GM19099 (cell line): ENCODE measurements around the gene TPH2.

Experiments used
- POLR2A ChIP-seq: IDR thresholded peaks from 3 replicates; pipeline ENCODE4 v1.6.1; 2011; ENCODE audit warnings: low read depth; ENCODE audit not compliant: insufficient read length; ENCODE audit errors: extremely low read depth

Gene TPH2

GRCh38 chr12:72037006-72037795, 98.6 kb downstream of the TPH2 start:
- TF ChIP-seq POLR2A, result no peak

- no peak for TF ChIP-seq POLR2A
These were observed 103.2 kb downstream of the TPH2 start for GRCh38 chr12:72041811-72042210.

GRCh38 chr12:72053604-72054003, 115.0 kb downstream of the TPH2 start:
- no peak for TF ChIP-seq POLR2A

- no peak for TF ChIP-seq POLR2A
These were observed 115.9 kb downstream of the TPH2 start for GRCh38 chr12:72054511-72054910.

- no peak for TF ChIP-seq POLR2A
These were observed 118.8 kb downstream of the TPH2 start for GRCh38 chr12:72057330-72057914.

GRCh38 chr12:72063073-72063472, 124.4 kb downstream of the TPH2 start:
- no peak for TF ChIP-seq POLR2A

- no peak for TF ChIP-seq POLR2A
These were observed 132.4 kb downstream of the TPH2 start for GRCh38 chr12:72071030-72071429.

GRCh38 chr12:72072592-72073212, 134.1 kb downstream of the TPH2 start:
- TF ChIP-seq POLR2A, result no peak

- no peak for TF ChIP-seq POLR2A
These were observed 135.4 kb downstream of the TPH2 start for GRCh38 chr12:72074065-72074464.

- TF ChIP-seq POLR2A, result no peak
These were observed 136.3 kb downstream of the TPH2 start for GRCh38 chr12:72074956-72075355.

- TF ChIP-seq POLR2A, result no peak
These were observed 136.8 kb downstream of the TPH2 start for GRCh38 chr12:72075401-72075800.

- no peak for TF ChIP-seq POLR2A
These were observed 137.4 kb downstream of the TPH2 start for GRCh38 chr12:72075891-72076557.

GRCh38 chr12:72076558-72076915, 137.9 kb downstream of the TPH2 start:
- no peak for TF ChIP-seq POLR2A

- TF ChIP-seq POLR2A, result no peak
These were observed 138.6 kb downstream of the TPH2 start for GRCh38 chr12:72077111-72077820.

GRCh38 chr12:72081777-72082176, 143.1 kb downstream of the TPH2 start:
- no peak for TF ChIP-seq POLR2A
